ENCODE measurements around the gene STK11IP.

STK11IP gene

GRCh38 chr2:219618733-219619122 is 21.1 kb downstream of the STK11IP start:
- in situ Hi-C loops (cut with HindIII; ENCODE audit: low pct_unique_long_range_greater_than_20kb, low sequenced_read_pairs): no loop called here
- no peak for TF ChIP-seq JUND (IDR thresholded peaks at IDR 0.05; ENCODE audit: low read depth)
- no peak for DNase-seq (ENCODE audit: low read depth in 1 of 2, low spot score in 1 of 2)

GRCh38 chr2:219619235-219619634 is 21.6 kb downstream of the STK11IP start:
- TF ChIP-seq JUND (IDR thresholded peaks at IDR 0.05; ENCODE audit: low read depth): no peak
- in situ Hi-C loops (cut with HindIII; ENCODE audit: low pct_unique_long_range_greater_than_20kb, low sequenced_read_pairs): no loop called here

GRCh38 chr2:219620546-219620945 is 22.9 kb downstream of the STK11IP start:
- TF ChIP-seq JUND (IDR thresholded peaks at IDR 0.05; ENCODE audit: low read depth): no peak
- in situ Hi-C loops (cut with HindIII; ENCODE audit: low pct_unique_long_range_greater_than_20kb, low sequenced_read_pairs): no loop called here
- no peak for DNase-seq (ENCODE audit: low read depth in 1 of 2, low spot score in 1 of 2)

More at GRCh38 chr2:219619235-219619634, 21.6 kb downstream of the STK11IP start:
- no peak for DNase-seq (ENCODE audit: low read depth in 1 of 2, low spot score in 1 of 2)

GRCh38 chr2:219621935-219622334 is 24.3 kb downstream of the STK11IP start:
- no peak for TF ChIP-seq JUND (IDR thresholded peaks at IDR 0.05; ENCODE audit: low read depth)
- DNase-seq (ENCODE audit: low read depth in 1 of 2, low spot score in 1 of 2): no peak

GRCh38 chr2:219622472-219622871 is 24.8 kb downstream of the STK11IP start:
- no peak for DNase-seq (ENCODE audit: low read depth in 1 of 2, low spot score in 1 of 2)
- in situ Hi-C loops (cut with HindIII; ENCODE audit: low pct_unique_long_range_greater_than_20kb, low sequenced_read_pairs): no loop called here
- no peak for TF ChIP-seq JUND (IDR thresholded peaks at IDR 0.05; ENCODE audit: low read depth)

More at GRCh38 chr2:219621935-219622334, 24.3 kb downstream of the STK11IP start:
- in situ Hi-C loops (cut with HindIII; ENCODE audit: low pct_unique_long_range_greater_than_20kb, low sequenced_read_pairs): no loop called here

GRCh38 chr2:219624565-219624964 is 26.9 kb downstream of the STK11IP start:
- in situ Hi-C loops (cut with HindIII; ENCODE audit: low pct_unique_long_range_greater_than_20kb, low sequenced_read_pairs): no loop called here
- DNase-seq (ENCODE audit: low read depth in 1 of 2, low spot score in 1 of 2): no peak
- TF ChIP-seq JUND (IDR thresholded peaks at IDR 0.05; ENCODE audit: low read depth): no peak

- TF ChIP-seq JUND (IDR thresholded peaks at IDR 0.05; ENCODE audit: low read depth): no peak
- in situ Hi-C loops (cut with HindIII; ENCODE audit: low pct_unique_long_range_greater_than_20kb, low sequenced_read_pairs): no loop called here
- DNase-seq (ENCODE audit: low read depth in 1 of 2, low spot score in 1 of 2): no peak
These were observed 27.5 kb downstream of the STK11IP start for GRCh38 chr2:219625179-219625578.

- in situ Hi-C loops (cut with HindIII; ENCODE audit: low pct_unique_long_range_greater_than_20kb, low sequenced_read_pairs): no loop called here
- TF ChIP-seq JUND (IDR thresholded peaks at IDR 0.05; ENCODE audit: low read depth): no peak
- DNase-seq (ENCODE audit: low read depth in 1 of 2, low spot score in 1 of 2): no peak
These were observed 28.9 kb downstream of the STK11IP start for GRCh38 chr2:219626540-219626939.

- in situ Hi-C loops (cut with HindIII; ENCODE audit: low pct_unique_long_range_greater_than_20kb, low sequenced_read_pairs): no loop called here
- no peak for TF ChIP-seq JUND (IDR thresholded peaks at IDR 0.05; ENCODE audit: low read depth)
- DNase-seq (ENCODE audit: low read depth in 1 of 2, low spot score in 1 of 2): peak; percentile 38 to 72
These were observed 29.7 kb downstream of the STK11IP start, which contains the start of gene SLC4A3 for GRCh38 chr2:219627103-219628100. SLC4A3 (plus strand) TSS chr2:219627630; CDS start chr2:219627993, 363 bp downstream.

- TF ChIP-seq JUND (IDR thresholded peaks at IDR 0.05; ENCODE audit: low read depth): no peak
- in situ Hi-C loops (cut with HindIII; ENCODE audit: low pct_unique_long_range_greater_than_20kb, low sequenced_read_pairs): no loop called here
- no peak for DNase-seq (ENCODE audit: low read depth in 1 of 2, low spot score in 1 of 2)
These were observed 30.8 kb downstream of the STK11IP start for GRCh38 chr2:219628235-219628985.

- no peak for DNase-seq (ENCODE audit: low read depth in 1 of 2, low spot score in 1 of 2)
- TF ChIP-seq JUND (IDR thresholded peaks at IDR 0.05; ENCODE audit: low read depth): no peak
- in situ Hi-C loops (cut with HindIII; ENCODE audit: low pct_unique_long_range_greater_than_20kb, low sequenced_read_pairs): no loop called here
These were observed 31.6 kb downstream of the STK11IP start for GRCh38 chr2:219628986-219629901.
